GM19351 (cell line): ENCODE measurements around the gene ARID4B.
"Not testable (repeated sequence)": the region's sequence is repeated elsewhere in the genome, so short reads cannot be mapped to it uniquely, and the experiment has no call there.

Experiments
- ATAC-seq: cut with Tn5 transposase; IDR thresholded peaks from one replicate; pipeline ENCODE4 v1.9.1; 2021; ENCODE audit warnings: mild to moderate bottlenecking, moderate library complexity; ENCODE audit not compliant: unreplicated experiment

The ARID4B gene

DNA sequence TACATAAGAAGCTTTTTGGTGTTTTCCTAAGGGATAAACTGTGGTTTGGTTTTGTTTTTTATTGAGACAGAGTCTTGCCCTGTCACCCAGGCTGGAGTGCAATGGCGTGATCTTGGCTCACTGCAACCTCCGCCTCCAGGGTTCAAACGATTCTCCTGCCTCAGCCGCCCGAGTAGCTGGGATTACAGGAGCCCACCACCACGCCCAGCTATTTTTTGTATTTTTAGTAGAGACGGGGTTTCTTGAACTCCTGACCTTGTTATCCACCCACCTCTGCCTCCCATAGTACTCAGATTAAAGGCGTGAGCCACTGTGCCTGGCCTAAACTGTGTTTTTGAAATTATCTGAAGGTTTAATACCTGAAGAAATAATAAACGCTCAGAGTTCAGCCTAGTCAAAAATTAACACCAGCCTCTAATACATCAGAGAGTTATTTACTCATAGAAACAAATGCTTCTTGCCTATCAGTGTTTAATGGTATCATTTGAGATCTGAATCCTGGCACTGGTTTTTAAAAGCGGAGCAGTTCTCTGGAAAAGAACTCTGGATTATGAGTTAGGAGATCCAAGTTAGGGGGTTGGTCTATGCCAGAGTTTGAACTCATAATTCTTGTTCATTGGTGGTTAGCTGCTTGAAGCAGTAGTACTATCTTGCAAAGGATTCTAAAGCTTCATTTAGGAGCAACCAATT is 28.7 kb downstream of the ARID4B start:
- ATAC-seq: no peak

- no peak for ATAC-seq
Observed at GRCh38 chr1:235298758-235299157, 29.2 kb downstream of the ARID4B start.

GRCh38 chr1:235297579-235297978 is 30.4 kb downstream of the ARID4B start:
- ATAC-seq: no peak

DNA sequence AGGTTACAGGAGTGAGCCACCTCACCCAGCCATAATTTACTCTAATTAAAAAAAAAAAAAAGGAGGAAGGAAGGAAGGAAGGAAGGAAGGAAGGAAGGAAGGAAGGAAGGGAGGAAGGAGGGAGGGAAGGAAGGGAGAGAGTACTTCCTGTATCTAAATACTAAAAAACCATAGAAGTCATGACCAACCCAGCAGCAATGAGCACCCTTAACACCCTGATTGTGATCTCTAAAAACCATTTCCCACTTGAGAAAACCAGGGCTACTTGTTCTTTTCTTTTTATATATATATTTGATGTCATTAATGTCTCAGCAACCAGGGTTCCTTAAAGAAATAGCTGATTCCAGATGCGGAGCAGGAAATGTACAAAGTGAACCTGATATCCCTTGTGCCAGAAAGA is 31.2 kb downstream of the ARID4B start:
- no peak for ATAC-seq

DNA sequence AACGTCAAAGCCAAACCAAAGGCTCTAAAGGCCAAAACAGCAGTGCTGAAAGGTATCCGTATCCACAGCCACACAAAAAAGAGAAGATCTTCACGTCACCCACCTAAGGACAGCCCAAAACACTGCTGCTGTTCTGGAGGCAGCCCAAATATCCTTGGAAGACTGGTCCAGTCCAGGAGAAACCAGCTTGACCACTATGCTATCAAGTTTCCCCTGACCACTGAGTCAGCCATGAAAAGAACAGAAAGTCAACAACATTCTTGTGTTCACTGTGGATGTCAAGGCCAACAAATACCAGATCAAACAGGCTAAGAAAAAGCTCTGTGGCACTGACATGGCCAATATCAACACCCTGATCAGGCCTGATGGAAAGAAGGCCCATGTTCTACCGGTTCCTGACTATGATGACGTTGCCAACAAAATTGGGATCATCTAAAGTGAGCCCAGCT is 32.1 kb downstream of the ARID4B start:
- ATAC-seq: no peak

DNA sequence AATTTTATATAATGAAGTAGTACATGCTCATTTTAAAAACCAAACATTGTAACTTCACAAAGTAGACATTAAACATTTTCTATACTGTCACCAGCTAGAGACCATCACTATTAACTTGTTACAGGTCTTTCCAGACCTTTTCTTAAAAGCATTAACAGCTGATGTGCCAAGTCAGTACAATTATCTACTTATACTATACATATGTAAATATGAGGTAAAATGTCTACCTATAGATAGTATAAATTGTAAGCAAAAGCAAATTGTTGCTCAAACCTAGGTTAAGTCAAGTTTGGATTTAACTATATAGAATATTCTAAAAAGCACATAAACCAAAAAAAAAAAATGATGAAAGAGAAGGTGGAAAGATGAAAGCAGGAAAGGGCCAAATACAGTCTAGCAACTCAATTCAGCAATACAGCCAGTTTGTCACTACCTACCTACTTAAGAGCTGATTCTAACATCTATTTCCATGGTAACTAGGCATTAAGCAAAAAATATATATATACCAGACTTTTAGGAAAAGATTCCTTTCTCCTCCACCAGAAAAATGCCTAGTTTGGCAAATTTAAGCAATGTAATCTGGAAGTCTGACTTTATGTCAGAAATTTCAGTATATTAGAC is 34.5 kb downstream of the ARID4B start:
- no peak for ATAC-seq

DNA sequence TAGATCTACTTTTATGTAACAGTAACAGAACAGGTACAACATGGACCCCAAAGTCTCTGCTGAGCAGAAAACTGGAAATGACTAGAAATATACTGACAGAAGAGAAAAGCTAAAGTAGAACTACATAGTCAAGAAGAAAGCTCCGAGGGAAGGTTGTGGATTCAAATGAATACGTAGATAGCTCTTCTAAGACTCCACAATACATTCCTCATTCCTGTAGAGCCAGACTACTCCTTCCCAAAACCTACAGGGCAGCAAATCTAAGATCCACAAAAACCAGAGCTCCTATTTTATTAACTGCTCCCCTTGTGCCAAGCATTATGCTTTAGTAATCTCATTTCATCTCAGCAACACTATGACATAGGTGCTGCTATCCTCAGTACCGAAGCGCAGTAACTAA is 35.2 kb downstream of the ARID4B start:
- no peak for ATAC-seq

DNA sequence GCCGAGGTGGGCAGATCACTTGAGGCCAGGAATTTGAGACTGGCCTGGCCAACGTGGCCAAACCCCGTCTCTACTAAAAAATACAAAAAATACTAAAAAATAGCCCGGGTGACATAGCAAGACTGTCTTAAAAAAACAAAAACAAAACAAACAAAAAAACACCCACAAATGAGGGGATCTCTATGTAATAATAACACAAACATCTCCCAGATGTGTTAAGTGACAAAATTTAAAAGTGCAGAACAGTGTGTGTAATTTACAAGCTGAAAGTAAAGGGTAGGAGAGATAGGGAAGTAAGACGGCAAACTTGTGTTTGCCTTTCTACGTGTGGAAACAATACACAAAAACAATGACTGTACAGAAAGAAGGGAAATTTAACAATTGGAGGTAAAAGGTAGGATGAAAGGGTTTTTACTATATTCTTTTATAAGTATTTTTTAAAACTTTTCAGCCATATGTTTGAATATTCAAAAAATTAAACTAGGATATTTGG is 36.3 kb downstream of the ARID4B start:
- no peak for ATAC-seq

DNA sequence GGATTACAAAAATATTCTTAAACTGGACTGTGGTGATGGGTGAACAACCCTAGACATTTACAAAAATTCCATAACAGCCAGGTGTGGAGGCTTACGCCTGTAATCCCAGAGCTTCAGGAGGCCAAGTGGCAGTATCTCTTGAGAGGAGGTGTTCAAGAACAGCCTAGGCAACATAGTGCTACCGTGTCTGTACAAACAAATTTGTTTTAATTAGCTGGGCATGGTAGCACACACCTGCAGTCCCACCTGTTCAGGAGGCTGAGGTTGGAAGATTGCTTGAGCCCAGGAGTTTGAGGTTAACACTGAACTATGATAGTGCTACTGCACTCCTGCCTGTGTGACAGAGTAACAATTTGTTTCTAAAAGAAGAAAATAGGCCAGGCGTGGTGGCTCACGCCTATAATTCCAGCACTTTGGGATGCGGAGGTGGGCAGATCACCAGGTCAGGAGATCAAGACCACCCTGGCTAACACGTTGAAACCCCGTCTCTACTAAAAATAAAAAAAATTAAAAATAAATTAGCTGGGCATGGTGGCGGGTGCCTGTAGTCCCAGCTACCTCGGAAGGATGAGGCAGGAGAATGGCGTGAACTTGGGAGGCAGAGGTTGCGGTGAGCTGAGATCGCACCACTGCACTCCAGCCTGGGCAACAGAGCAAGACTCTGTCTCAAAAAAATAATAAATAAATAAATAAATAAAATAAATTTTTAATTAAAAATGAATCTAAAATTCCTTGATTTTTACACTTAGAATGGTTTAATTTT is 37.1 kb downstream of the ARID4B start:
- no peak for ATAC-seq

GRCh38 chr1:235289859-235290739 is 37.9 kb downstream of the ARID4B start:
- ATAC-seq: no peak

- no peak for ATAC-seq
Observed at GRCh38 chr1:235287208-235287882, 40.6 kb downstream of the ARID4B start.

DNA sequence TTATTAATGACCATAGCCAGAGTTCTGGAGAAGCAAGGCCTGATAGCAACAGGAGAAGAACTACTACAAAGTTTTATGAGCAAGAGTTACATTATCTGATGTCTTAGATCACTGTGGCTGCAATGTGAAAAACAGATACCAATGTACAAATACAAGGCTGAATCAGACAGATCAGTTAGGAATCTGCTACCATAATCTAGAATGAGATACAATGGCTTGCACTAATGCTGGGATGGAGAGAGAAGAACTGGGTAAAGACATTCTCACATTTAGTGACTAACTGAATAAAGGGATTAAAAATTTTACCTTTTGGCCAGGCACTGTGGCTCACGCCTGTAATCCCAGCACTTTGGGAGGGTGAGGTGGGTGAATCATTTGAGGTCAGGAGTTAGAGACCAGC is 41.3 kb downstream of the ARID4B start:
- ATAC-seq: no peak

- no peak for ATAC-seq
Observed at GRCh38 chr1:235284231-235284769, 43.7 kb downstream of the ARID4B start.

DNA sequence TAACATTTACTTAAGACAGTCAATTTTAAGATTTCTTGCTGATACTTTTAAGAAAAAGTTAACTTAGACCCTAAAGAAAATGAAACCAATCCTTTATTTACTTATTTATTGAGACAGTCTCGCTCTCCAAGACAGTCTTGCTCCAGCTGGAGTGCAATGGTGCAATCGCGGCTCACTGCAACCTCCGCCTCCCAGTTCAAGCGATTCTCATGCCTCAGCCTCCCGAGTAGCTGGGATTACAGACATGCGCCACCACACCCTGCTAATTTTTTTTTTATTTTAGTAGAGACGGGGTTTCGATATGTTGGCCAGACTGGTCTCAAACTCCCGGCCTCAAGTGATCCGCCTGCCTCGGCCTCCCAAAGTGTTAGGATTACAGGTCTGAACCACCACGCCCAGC is 44.3 kb downstream of the ARID4B start:
- ATAC-seq: not testable (repeated sequence)

DNA sequence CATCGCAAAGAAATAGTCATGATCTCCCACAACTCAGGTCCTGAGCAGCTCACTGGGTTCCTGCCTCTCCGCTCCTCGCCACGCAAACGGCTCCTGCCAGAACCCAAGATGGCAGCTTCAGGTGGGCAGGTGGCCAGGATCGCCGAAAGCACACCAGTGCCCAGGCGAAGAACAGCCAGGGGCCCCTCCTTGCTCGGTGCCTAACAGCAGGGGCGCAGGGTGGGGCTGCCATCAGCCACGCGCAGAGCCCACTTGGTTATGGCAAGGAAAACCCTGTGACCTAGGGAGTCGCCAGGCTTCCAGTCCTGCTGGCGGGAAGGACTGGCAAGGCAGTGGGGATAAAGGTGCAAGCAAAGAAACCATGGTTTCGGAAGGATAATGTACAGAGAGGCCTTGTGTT is 47.5 kb downstream of the ARID4B start:
- no peak for ATAC-seq

GRCh38 chr1:235279694-235280093 is 48.3 kb downstream of the ARID4B start:
- ATAC-seq: no peak

- no peak for ATAC-seq
Observed at GRCh38 chr1:235278915-235279292, 49.1 kb downstream of the ARID4B start.

GRCh38 chr1:235278233-235278914 is 49.6 kb downstream of the ARID4B start:
- ATAC-seq: no peak

GRCh38 chr1:235277709-235278108 is 50.3 kb downstream of the ARID4B start:
- ATAC-seq: no peak
